OCI-LY3 (cell line): ENCODE data around the gene HAGHL.

Source experiments
- H2AFZ ChIP-seq: fragments of 200-600, 300-600 bp; shearing (Covaris generic); 2 replicates; pipeline ENCODE4 v1.6.0; 2014; ENCODE audit warnings: antibody characterized with exemption, low read depth, low read length
- H3K27ac ChIP-seq: fragments of 200-600, 300-600 bp; sonication (generic); 2 replicates; pipeline ENCODE4 v1.5.1; 2014; ENCODE audit warnings: mild to moderate bottlenecking, low read length, moderate library complexity, mixed read lengths
- H3K27me3 ChIP-seq: fragments of 200-600, 300-600 bp; sonication (generic); 2 replicates; pipeline ENCODE4 v1.6.1; 2014; ENCODE audit warnings: low read depth, low read length, mixed read lengths
- H3K36me3 ChIP-seq: fragments of 200-600, 300-600 bp; sonication (generic); replicated peaks from 2 replicates; pipeline ENCODE3; 2014; ENCODE audit warnings: low read depth, low read length, mixed read lengths
- H3K4me1 ChIP-seq: fragments of 300-600, 200-600 bp; sonication (generic); 2 replicates; pipeline ENCODE4 v1.6.1; 2014; ENCODE audit warnings: low read length, mixed read lengths
- H3K4me2 ChIP-seq: fragments of 200-600, 300-600 bp; sonication (generic); 2 replicates; pipeline ENCODE4 v1.6.1; 2014; ENCODE audit warnings: low read length, mixed read lengths
- H3K4me3 ChIP-seq: fragments of 300-600, 200-600 bp; sonication (generic); 2 replicates; pipeline ENCODE4 v1.5.1; 2014; ENCODE audit warnings: antibody characterized with exemption, mild to moderate bottlenecking, low read length, moderate library complexity
- H3K79me2 ChIP-seq: fragments of 300-600, 200-600 bp; shearing (Covaris generic); 2 replicates; pipeline ENCODE4 v1.6.1; 2014; ENCODE audit warnings: mild to moderate bottlenecking, low read length, mixed read lengths
- H3K9ac ChIP-seq: fragments of 300-600, 200-600 bp; shearing (Covaris generic); 2 replicates; pipeline ENCODE4 v1.6.0; 2014; ENCODE audit warnings: mild to moderate bottlenecking, low read length, moderate library complexity
- H3K9me3 ChIP-seq: fragments of 200-600, 300-600 bp; shearing (Covaris generic); 2 replicates; pipeline ENCODE4 v1.6.1; 2014; ENCODE audit warnings: low read length, mixed read lengths; ENCODE audit not compliant: insufficient read depth
- H4K20me1 ChIP-seq: fragments of 200-600, 300-600 bp; sonication (generic); 2 replicates; pipeline ENCODE4 v1.6.1; 2016; ENCODE audit warnings: low read length, mixed read lengths; ENCODE audit not compliant: insufficient read depth
- CTCF ChIP-seq: fragments of 200-600, 300-600 bp; sonication (generic); IDR thresholded peaks from 2 replicates; pipeline ENCODE4 v1.5.1; 2014; ENCODE audit warnings: antibody characterized with exemption, low read length, low read depth
- EZH2phosphoT487 ChIP-seq: fragments of 200-600 bp; shearing (Covaris generic); IDR thresholded peaks from 2 replicates; pipeline ENCODE4 v1.6.1; 2018; ENCODE audit warnings: antibody characterized with exemption, mixed run types, low read depth

Gene HAGHL

GRCh38 chr16:721765-722540 lies 5.0 kb upstream of the HAGHL start:
- Histone ChIP-seq H3K79me2 (peaks cover 5% of the 10 kb centered on the region; the same call in 1 of the 2 replicates), H3K9ac (no peak overlapping the region), H3K4me2 (peak overlapping the region; percentile 98), H3K4me3 (peak overlapping the region; percentile 92), H2AFZ (no peak overlapping the region), H4K20me1 (peaks cover 4% of the 10 kb centered on the region; the same call in 1 of the 2 replicates), H3K4me1 (peaks cover 23% of the 10 kb centered on the region), H3K27ac (peak overlapping the region; percentile 76; the same call in 1 of the 2 replicates), H3K36me3 (peaks cover 3% of the 10 kb centered on the region), H3K27me3 (no peaks in the 10 kb centered on the region), H3K9me3 (no peaks in the 10 kb centered on the region)
- TF ChIP-seq EZH2phosphoT487 (no peak), CTCF (no peak)

- no peak overlapping the region for H3K9ac ChIP-seq
- H3K79me2 ChIP-seq, result peaks cover 5% of the 10 kb centered on the region; the same call in 1 of the 2 replicates
- H2AFZ ChIP-seq, result no peak overlapping the region
- no peaks in the 10 kb centered on the region for H3K9me3 ChIP-seq
- peaks cover 23% of the 10 kb centered on the region for H3K4me1 ChIP-seq
- TF ChIP-seq CTCF, result no peak
- TF ChIP-seq EZH2phosphoT487, result no peak
- no peak overlapping the region for H3K27ac ChIP-seq
- H3K36me3 ChIP-seq, result peaks cover 3% of the 10 kb centered on the region
- no peaks in the 10 kb centered on the region for H3K27me3 ChIP-seq
- H3K4me3 ChIP-seq, result no peak overlapping the region
- H3K4me2 ChIP-seq, result no peak overlapping the region
- peaks cover 4% of the 10 kb centered on the region; the same call in 1 of the 2 replicates for H4K20me1 ChIP-seq
Observed at GRCh38 chr16:722835-723633, 3.9 kb upstream of the HAGHL start.

GRCh38 chr16:723695-724094 lies 3.2 kb upstream of the HAGHL start:
- no peak overlapping the region for H3K9ac ChIP-seq
- no peaks in the 10 kb centered on the region for H3K27me3 ChIP-seq
- peaks cover 26% of the 10 kb centered on the region for H3K4me1 ChIP-seq
- H2AFZ ChIP-seq, result no peak overlapping the region
- peaks cover 4% of the 10 kb centered on the region; the same call in 1 of the 2 replicates for H4K20me1 ChIP-seq
- TF ChIP-seq EZH2phosphoT487 (no peak), CTCF (no peak)
- no peak overlapping the region for H3K4me3 ChIP-seq
- H3K36me3 ChIP-seq, result peaks cover 3% of the 10 kb centered on the region
- no peak overlapping the region for H3K4me2 ChIP-seq
- no peaks in the 10 kb centered on the region for H3K9me3 ChIP-seq
- peaks cover 5% of the 10 kb centered on the region; the same call in 1 of the 2 replicates for H3K79me2 ChIP-seq
- no peak overlapping the region for H3K27ac ChIP-seq
